GM23338 (cell line): ENCODE measurements around the gene HBS1L.

ENCODE experiments used
- CTCF ChIP-seq, 2 experiments: fragments of 200-600 bp in 1 of 2; sonication (generic) in 1 of 2; conservative IDR thresholded peaks; 2 replicates each; pipeline versions ENCODE4 v1.5.1 to v1.6.1; 2016 to 2017; ENCODE audit warnings: antibody characterized with exemption in 2 of 2, low read depth in 2 of 2, mild to moderate bottlenecking in 2 of 2, moderate library complexity in 1 of 2
- REST ChIP-seq: IDR thresholded peaks from one replicate; pipeline ENCODE4 v1.6.1; 2018; ENCODE audit warnings: antibody characterized with exemption; ENCODE audit not compliant: unreplicated experiment

GRCh38 chr6:135062735-135063134 is 8.1 kb upstream of the HBS1L start:
- peak in 1 of 2 experiments; percentile 11; a peak in 1 of 4 replicates for TF ChIP-seq CTCF (conservative IDR thresholded peaks at IDR 0.05; ENCODE audit: low read depth in 2 of 2)
- TF ChIP-seq REST, result no peak
